ENCODE measurements around the gene CYP26B1.

- TF ChIP-seq CTCF (IDR thresholded peaks at IDR 0.05), result no peak
- TF ChIP-seq EP300 (IDR thresholded peaks at IDR 0.05; ENCODE audit: low read depth), result no peak
- no peak for TF ChIP-seq POLR2A (IDR thresholded peaks at IDR 0.05)
Measured at GRCh38 chr2:72092111-72092510, 55.6 kb downstream of the CYP26B1 start.
